NB4 (cell line): Measurements from ENCODE around the gene SELENOK.
"Not testable (repeated sequence)": the region's sequence is repeated elsewhere in the genome, so short reads cannot be mapped to it uniquely, and the experiment has no call there.

Experiments used
- CTCF ChIP-seq: IDR thresholded peaks from one replicate; pipeline ENCODE4 v1.5.1; 2012; ENCODE audit warnings: low read depth, low read length
- MAX ChIP-seq: IDR thresholded peaks from 2 replicates; pipeline ENCODE4 v1.6.1; 2011; ENCODE audit warnings: low read depth, low read length
- POLR2A ChIP-seq: IDR thresholded peaks from 2 replicates; pipeline ENCODE4 v1.6.1; 2011; ENCODE audit warnings: mild to moderate bottlenecking; ENCODE audit not compliant: insufficient read length; ENCODE audit errors: extremely low read depth

- TF ChIP-seq CTCF, POLR2A, MAX: not testable (repeated sequence)
These were observed 35.7 kb upstream of the SELENOK start for GRCh38 chr3:53927208-53927872.
